Activated T-helper 17 cell treated with anti-CD3 and anti-CD28 coated beads, Interleukin-2, amount 50 U/mL, for 72 hours (primary cell): ENCODE data around the gene AGAP1. TPM values are rescaled to one million over a fixed set of nuclear protein-coding genes. Genes with fewer than 3 reads are reported as not detected.

Source experiments
- ATAC-seq: fragments of 150-1000 bp; cut with Tn5 transposase; replicated peaks from 2 replicates; pipeline ENCODE4 v1.10.0; 2021; ENCODE audit warnings: mild to moderate bottlenecking, moderate library complexity
- H3K27ac Mint-ChIP-seq: one replicate; pipeline ENCODE4 v1.8.0; 2022; ENCODE audit warnings: mixed read lengths
- H3K27me3 Mint-ChIP-seq: one replicate; pipeline ENCODE4 v1.8.0; 2022; ENCODE audit warnings: mixed read lengths
- H3K36me3 Mint-ChIP-seq: one replicate; pipeline ENCODE4 v1.8.0; 2022; ENCODE audit warnings: low read depth, mild to moderate bottlenecking, mixed read lengths
- H3K4me1 Mint-ChIP-seq: one replicate; pipeline ENCODE4 v1.8.0; 2022; ENCODE audit warnings: mixed read lengths
- H3K4me3 Mint-ChIP-seq: one replicate; pipeline ENCODE4 v1.8.0; 2022; ENCODE audit warnings: mild to moderate bottlenecking, mixed read lengths
- H3K9me3 Mint-ChIP-seq: one replicate; pipeline ENCODE4 v1.8.0; 2022; ENCODE audit warnings: mixed read lengths
- total RNA-seq, 2 donors: library from RNA; stranded (reverse); gene quantifications; one replicate each; pipeline ENCODE4 v1.2.3, GENCODE V29; 2022

AGAP1 gene
- total RNA-seq, 2 donors from 2014 or later, result 2.2 to 5.3 TPM

GRCh38 chr2:235825946-235826345 lies 332.1 kb downstream of the AGAP1 start:
- ATAC-seq, result no peak
- H3K36me3 Mint-ChIP-seq, result no peaks in the 10 kb centered on the region
- no peak overlapping the region for H3K27ac Mint-ChIP-seq
- no peak overlapping the region for H3K4me3 Mint-ChIP-seq
- no peaks in the 10 kb centered on the region for H3K9me3 Mint-ChIP-seq
- H3K27me3 Mint-ChIP-seq, result no peaks in the 10 kb centered on the region
- H3K4me1 Mint-ChIP-seq, result no peaks in the 10 kb centered on the region

- no peak for ATAC-seq
- H3K9me3 Mint-ChIP-seq, result no peaks in the 10 kb centered on the region
- no peaks in the 10 kb centered on the region for H3K36me3 Mint-ChIP-seq
- H3K27me3 Mint-ChIP-seq, result no peaks in the 10 kb centered on the region
- H3K27ac Mint-ChIP-seq, result no peak overlapping the region
- H3K4me1 Mint-ChIP-seq, result no peaks in the 10 kb centered on the region
- no peak overlapping the region for H3K4me3 Mint-ChIP-seq
Observed at GRCh38 chr2:235826826-235827225, 333.0 kb downstream of the AGAP1 start.

GRCh38 chr2:235827585-235827992 lies 333.7 kb downstream of the AGAP1 start:
- Mint-ChIP-seq H3K4me1 (no peaks in the 10 kb centered on the region), H3K4me3 (no peak overlapping the region), H3K27ac (no peak overlapping the region), H3K36me3 (no peaks in the 10 kb centered on the region), H3K9me3 (no peaks in the 10 kb centered on the region), H3K27me3 (no peaks in the 10 kb centered on the region)
- no peak for ATAC-seq

GRCh38 chr2:235829726-235830125 lies 335.9 kb downstream of the AGAP1 start:
- no peaks in the 10 kb centered on the region for H3K36me3 Mint-ChIP-seq
- ATAC-seq, result no peak
- no peak overlapping the region for H3K27ac Mint-ChIP-seq
- no peak overlapping the region for H3K4me3 Mint-ChIP-seq
- no peaks in the 10 kb centered on the region for H3K9me3 Mint-ChIP-seq
- H3K4me1 Mint-ChIP-seq, result no peaks in the 10 kb centered on the region
- no peaks in the 10 kb centered on the region for H3K27me3 Mint-ChIP-seq

- no peaks in the 10 kb centered on the region for H3K9me3 Mint-ChIP-seq
- peaks cover 5% of the 10 kb centered on the region for H3K27me3 Mint-ChIP-seq
- H3K27ac Mint-ChIP-seq, result no peak overlapping the region
- no peak for ATAC-seq
- H3K4me1 Mint-ChIP-seq, result no peaks in the 10 kb centered on the region
- H3K4me3 Mint-ChIP-seq, result no peak overlapping the region
- H3K36me3 Mint-ChIP-seq, result no peaks in the 10 kb centered on the region
Observed at GRCh38 chr2:235831755-235832154, 337.9 kb downstream of the AGAP1 start.

GRCh38 chr2:235832941-235833340 lies 339.1 kb downstream of the AGAP1 start:
- Mint-ChIP-seq H3K4me3 (no peak overlapping the region), H3K4me1 (no peaks in the 10 kb centered on the region), H3K27ac (no peak overlapping the region), H3K36me3 (no peaks in the 10 kb centered on the region), H3K27me3 (peaks cover 5% of the 10 kb centered on the region), H3K9me3 (no peaks in the 10 kb centered on the region)
- ATAC-seq, result no peak

GRCh38 chr2:235833971-235834620 lies 340.3 kb downstream of the AGAP1 start:
- no peak for ATAC-seq

GRCh38 chr2:235834781-235835180 lies 340.9 kb downstream of the AGAP1 start:
- Mint-ChIP-seq H3K9me3 (no peaks in the 10 kb centered on the region), H3K27me3 (peaks cover 5% of the 10 kb centered on the region), H3K4me1 (no peaks in the 10 kb centered on the region), H3K4me3 (no peak overlapping the region), H3K36me3 (no peaks in the 10 kb centered on the region), H3K27ac (no peak overlapping the region)
- ATAC-seq, result no peak

More at GRCh38 chr2:235833971-235834620, 340.3 kb downstream of the AGAP1 start:
- Mint-ChIP-seq H3K4me1 (no peaks in the 10 kb centered on the region), H3K9me3 (no peaks in the 10 kb centered on the region), H3K4me3 (no peak overlapping the region), H3K27me3 (peaks cover 5% of the 10 kb centered on the region), H3K36me3 (no peaks in the 10 kb centered on the region), H3K27ac (no peak overlapping the region)

- no peak for ATAC-seq
- Mint-ChIP-seq H3K27ac (no peak overlapping the region), H3K27me3 (peaks cover 5% of the 10 kb centered on the region), H3K9me3 (no peaks in the 10 kb centered on the region), H3K36me3 (no peaks in the 10 kb centered on the region), H3K4me1 (no peaks in the 10 kb centered on the region), H3K4me3 (no peak overlapping the region)
Observed at GRCh38 chr2:235835810-235836209, 342.0 kb downstream of the AGAP1 start.

GRCh38 chr2:235836491-235836911 lies 342.7 kb downstream of the AGAP1 start:
- H3K4me3 Mint-ChIP-seq, result no peak overlapping the region
- H3K27ac Mint-ChIP-seq, result no peak overlapping the region
- no peaks in the 10 kb centered on the region for H3K9me3 Mint-ChIP-seq
- no peak for ATAC-seq
- peaks cover 5% of the 10 kb centered on the region for H3K27me3 Mint-ChIP-seq
- H3K4me1 Mint-ChIP-seq, result no peaks in the 10 kb centered on the region
- H3K36me3 Mint-ChIP-seq, result no peaks in the 10 kb centered on the region

- Mint-ChIP-seq H3K36me3 (no peaks in the 10 kb centered on the region), H3K4me3 (no peak overlapping the region), H3K27ac (no peak overlapping the region)
Observed at GRCh38 chr2:235839226-235839625, 345.4 kb downstream of the AGAP1 start.

GRCh38 chr2:235839974-235840373 lies 346.1 kb downstream of the AGAP1 start:
- H3K27me3 Mint-ChIP-seq, result peaks cover 5% of the 10 kb centered on the region
- no peak overlapping the region for H3K4me3 Mint-ChIP-seq
- no peaks in the 10 kb centered on the region for H3K4me1 Mint-ChIP-seq
- no peak for ATAC-seq
- H3K36me3 Mint-ChIP-seq, result no peaks in the 10 kb centered on the region
- H3K27ac Mint-ChIP-seq, result no peak overlapping the region
- no peaks in the 10 kb centered on the region for H3K9me3 Mint-ChIP-seq

More at GRCh38 chr2:235839226-235839625, 345.4 kb downstream of the AGAP1 start:
- H3K27me3 Mint-ChIP-seq, result peaks cover 5% of the 10 kb centered on the region
- ATAC-seq, result no peak
- no peaks in the 10 kb centered on the region for H3K9me3 Mint-ChIP-seq
- no peaks in the 10 kb centered on the region for H3K4me1 Mint-ChIP-seq

GRCh38 chr2:235841863-235842262 lies 348.0 kb downstream of the AGAP1 start:
- no peaks in the 10 kb centered on the region for H3K27me3 Mint-ChIP-seq
- ATAC-seq, result no peak
- no peaks in the 10 kb centered on the region for H3K4me1 Mint-ChIP-seq
- no peak overlapping the region for H3K27ac Mint-ChIP-seq
- no peak overlapping the region for H3K4me3 Mint-ChIP-seq
- H3K36me3 Mint-ChIP-seq, result no peaks in the 10 kb centered on the region
- no peaks in the 10 kb centered on the region for H3K9me3 Mint-ChIP-seq

GRCh38 chr2:235842941-235843340 lies 349.1 kb downstream of the AGAP1 start:
- Mint-ChIP-seq H3K27me3 (no peaks in the 10 kb centered on the region), H3K9me3 (no peaks in the 10 kb centered on the region), H3K4me3 (no peak overlapping the region), H3K4me1 (no peaks in the 10 kb centered on the region), H3K27ac (no peak overlapping the region), H3K36me3 (no peaks in the 10 kb centered on the region)
- ATAC-seq, result no peak

- Mint-ChIP-seq H3K4me3 (no peak overlapping the region), H3K27ac (no peak overlapping the region), H3K4me1 (no peaks in the 10 kb centered on the region), H3K9me3 (no peaks in the 10 kb centered on the region), H3K27me3 (no peaks in the 10 kb centered on the region), H3K36me3 (no peaks in the 10 kb centered on the region)
- ATAC-seq, result no peak
Observed at GRCh38 chr2:235843591-235844395, 349.9 kb downstream of the AGAP1 start.
